K562 (cell line): Measurements from ENCODE around the gene LRRC43. TPM values are rescaled to one million over a fixed set of nuclear protein-coding genes. Genes with fewer than 3 reads are reported as not detected.

Experiments
- BRCA1 ChIP-seq, 2 experiments: fragments of 450-650 bp in 1 of 2; sonication (generic) in 1 of 2; formaldehyde crosslinking in 1 of 2; IDR thresholded peaks; 2 replicates each; pipeline versions ENCODE4 v1.5.0 to v1.6.1; 2017 to 2020; ENCODE audit warnings: mild to moderate bottlenecking in 1 of 2, missing genetic modification reagents in 1 of 2
- CEBPG ChIP-seq, 3 experiments: fragments of 200-800 bp in 1 of 3; sonication (Bioruptor generic) in 1 of 3; sonication (generic) in 1 of 3; formaldehyde crosslinking in 1 of 3; IDR thresholded peaks in 2 of 3; conservative IDR thresholded peaks in 1 of 3; 2 replicates each; pipeline versions ENCODE4 v1.6.1 to v1.8.0; 2016 to 2022; ENCODE audit warnings: missing compliant biosample characterization in 2 of 3, missing genetic modification characterization in 2 of 3, mild to moderate bottlenecking in 1 of 3, missing genetic modification reagents in 1 of 3
- ESRRA ChIP-seq: fragments of 450-650 bp; IDR thresholded peaks from 2 replicates; pipeline ENCODE4 v1.6.1; 2014; ENCODE audit warnings: low read depth, mild to moderate bottlenecking, moderate library complexity, borderline replicate concordance
- ESRRB ChIP-seq: fragments of 250-450 bp; sonication (Bioruptor Pico); IDR thresholded peaks from 2 replicates; pipeline ENCODE4 v1.5.0; 2020; ENCODE audit warnings: mild to moderate bottlenecking, moderate library complexity, borderline replicate concordance
- HLTF ChIP-seq: fragments of 450-650 bp; IDR thresholded peaks from 2 replicates; pipeline ENCODE4 v1.6.1; 2016
- JUND ChIP-seq, 2 experiments: IDR thresholded peaks; 2 replicates in 1 of 2; 3 replicates in 1 of 2; pipeline ENCODE4 v1.6.1; 2011; ENCODE audit warnings: borderline replicate concordance in 2 of 2, low read depth in 2 of 2, low read length in 2 of 2, improper control_type of control experiment in 1 of 2, missing biosample characterization in 1 of 2, missing genetic modification characterization in 1 of 2, missing genetic modification reagents in 1 of 2
- MAFK ChIP-seq: IDR thresholded peaks from 2 replicates; pipeline ENCODE4 v1.6.1; 2011; ENCODE audit warnings: low read length, improper control_type of control experiment
- RAD21 ChIP-seq, 2 experiments: fragments of 250-450 bp in 1 of 2; fragments of 450-650 bp in 1 of 2; sonication (Bioruptor Pico) in 1 of 2; formaldehyde crosslinking in 1 of 2; IDR thresholded peaks in 1 of 2; conservative IDR thresholded peaks in 1 of 2; 2 replicates each; pipeline versions ENCODE4 v1.4.0 to v1.8.0; 2020 to 2022; ENCODE audit warnings: mild to moderate bottlenecking in 2 of 2, moderate library complexity in 1 of 2
- polyA plus RNA-seq, 8 experiments: library from polyadenylated mRNA; depleted of rRNA in 4 of 8; stranded (reverse) in 5 of 8; unstranded in 3 of 8; fragments of >200 nt; fragmentation: Nextera tagmentation in 2 of 8; fragmentation: Illumina TruSeq in 1 of 8; extraction: Ambion mirVana in 2 of 8; extraction: Trizol in 1 of 8; gene quantifications; 2 replicates each; pipeline versions ENCODE4 v1.2.1 to v1.2.3, GENCODE V29; 2011 to 2014; ENCODE audit warnings: inconsistent platforms in 1 of 8, missing spikeins in 1 of 8
- total RNA-seq, 7 experiments: library from RNA; depleted of rRNA in 6 of 7; stranded (reverse); fragments of >200 nt in 6 of 7; fragmentation: Illumina TruSeq in 2 of 7; extraction: Trizol in 2 of 7; gene quantifications; 2 replicates each; pipeline versions ENCODE4 v1.2.1 to v1.2.3, GENCODE V29; 2011 to 2021; ENCODE audit warnings: low replicate concordance in 1 of 7
- TF ChIP-seq, protein P1 (sequence below): fragments of 200-800 bp; sonication (Bioruptor generic); IDR thresholded peaks from 2 replicates; pipeline ENCODE4 v1.6.1; 2017; ENCODE audit warnings: missing genetic modification characterization, missing compliant biosample characterization
- TF ChIP-seq, protein P2 (sequence below): sonication (generic); formaldehyde crosslinking; IDR thresholded peaks from 2 replicates; pipeline ENCODE4 v1.4.0; 2020; ENCODE audit warnings: mild to moderate bottlenecking, missing genetic modification reagents
- TF ChIP-seq, protein P3 (sequence below): fragments of 450-650 bp; IDR thresholded peaks from 2 replicates; pipeline ENCODE4 v1.6.1; 2016; ENCODE audit warnings: borderline replicate concordance
- TF ChIP-seq, protein P4 (sequence below): sonication (generic); formaldehyde crosslinking; IDR thresholded peaks from 2 replicates; pipeline ENCODE4 v1.8.0; 2023; ENCODE audit warnings: mild to moderate bottlenecking, missing genetic modification reagents

LRRC43 gene
- total and polyA plus RNA-seq, 9 of the 15 experiments (the other 6 are each of a cell fraction or from before 2014, with no cell fraction given) = 0.19 TPM; not detected in 8

DNA sequence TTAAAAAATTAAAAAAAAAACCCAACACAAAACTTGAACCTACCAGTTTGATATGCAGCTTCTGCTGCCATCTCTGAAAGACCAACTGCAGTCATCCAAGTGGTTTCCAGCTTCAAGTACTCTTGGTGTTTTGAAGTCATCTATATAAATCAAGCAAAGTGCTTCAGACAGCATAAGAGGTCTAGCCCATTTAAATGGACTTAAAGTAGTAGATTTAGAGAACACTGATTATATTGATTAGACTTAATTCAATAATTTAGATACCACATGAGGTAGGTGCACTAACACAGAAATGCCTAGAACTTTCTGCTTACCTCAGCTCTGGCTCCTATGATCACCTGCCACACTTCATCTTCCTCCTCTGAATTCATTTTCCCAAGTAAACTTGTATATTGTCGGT is 33.5 kb downstream of the LRRC43 start (continued):
- TF ChIP-seq RAD21 (CRISPR knock-in tag; conservative IDR thresholded peaks at IDR 0.05 in 1 of 2, IDR thresholded peaks at IDR 0.05 in 1 of 2) = no peak
- TF ChIP-seq, protein P1, sequence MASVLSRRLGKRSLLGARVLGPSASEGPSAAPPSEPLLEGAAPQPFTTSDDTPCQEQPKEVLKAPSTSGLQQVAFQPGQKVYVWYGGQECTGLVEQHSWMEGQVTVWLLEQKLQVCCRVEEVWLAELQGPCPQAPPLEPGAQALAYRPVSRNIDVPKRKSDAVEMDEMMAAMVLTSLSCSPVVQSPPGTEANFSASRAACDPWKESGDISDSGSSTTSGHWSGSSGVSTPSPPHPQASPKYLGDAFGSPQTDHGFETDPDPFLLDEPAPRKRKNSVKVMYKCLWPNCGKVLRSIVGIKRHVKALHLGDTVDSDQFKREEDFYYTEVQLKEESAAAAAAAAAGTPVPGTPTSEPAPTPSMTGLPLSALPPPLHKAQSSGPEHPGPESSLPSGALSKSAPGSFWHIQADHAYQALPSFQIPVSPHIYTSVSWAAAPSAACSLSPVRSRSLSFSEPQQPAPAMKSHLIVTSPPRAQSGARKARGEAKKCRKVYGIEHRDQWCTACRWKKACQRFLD (CRISPR knock-in tag) = no peak
- TF ChIP-seq MAFK = no peak
- TF ChIP-seq, protein P2, sequence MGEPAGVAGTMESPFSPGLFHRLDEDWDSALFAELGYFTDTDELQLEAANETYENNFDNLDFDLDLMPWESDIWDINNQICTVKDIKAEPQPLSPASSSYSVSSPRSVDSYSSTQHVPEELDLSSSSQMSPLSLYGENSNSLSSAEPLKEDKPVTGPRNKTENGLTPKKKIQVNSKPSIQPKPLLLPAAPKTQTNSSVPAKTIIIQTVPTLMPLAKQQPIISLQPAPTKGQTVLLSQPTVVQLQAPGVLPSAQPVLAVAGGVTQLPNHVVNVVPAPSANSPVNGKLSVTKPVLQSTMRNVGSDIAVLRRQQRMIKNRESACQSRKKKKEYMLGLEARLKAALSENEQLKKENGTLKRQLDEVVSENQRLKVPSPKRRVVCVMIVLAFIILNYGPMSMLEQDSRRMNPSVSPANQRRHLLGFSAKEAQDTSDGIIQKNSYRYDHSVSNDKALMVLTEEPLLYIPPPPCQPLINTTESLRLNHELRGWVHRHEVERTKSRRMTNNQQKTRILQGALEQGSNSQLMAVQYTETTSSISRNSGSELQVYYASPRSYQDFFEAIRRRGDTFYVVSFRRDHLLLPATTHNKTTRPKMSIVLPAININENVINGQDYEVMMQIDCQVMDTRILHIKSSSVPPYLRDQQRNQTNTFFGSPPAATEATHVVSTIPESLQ (CRISPR knock-in tag) = no peak
- TF ChIP-seq ESRRB (CRISPR knock-in tag) = no peak
- TF ChIP-seq JUND (IDR thresholded peaks at IDR 0.05; ENCODE audit: borderline replicate concordance, low read depth, low read length) = no peak
- no peak for TF ChIP-seq JUND (tag; IDR thresholded peaks at IDR 0.05; ENCODE audit: borderline replicate concordance, low read depth, low read length)
- TF ChIP-seq, protein P3, sequence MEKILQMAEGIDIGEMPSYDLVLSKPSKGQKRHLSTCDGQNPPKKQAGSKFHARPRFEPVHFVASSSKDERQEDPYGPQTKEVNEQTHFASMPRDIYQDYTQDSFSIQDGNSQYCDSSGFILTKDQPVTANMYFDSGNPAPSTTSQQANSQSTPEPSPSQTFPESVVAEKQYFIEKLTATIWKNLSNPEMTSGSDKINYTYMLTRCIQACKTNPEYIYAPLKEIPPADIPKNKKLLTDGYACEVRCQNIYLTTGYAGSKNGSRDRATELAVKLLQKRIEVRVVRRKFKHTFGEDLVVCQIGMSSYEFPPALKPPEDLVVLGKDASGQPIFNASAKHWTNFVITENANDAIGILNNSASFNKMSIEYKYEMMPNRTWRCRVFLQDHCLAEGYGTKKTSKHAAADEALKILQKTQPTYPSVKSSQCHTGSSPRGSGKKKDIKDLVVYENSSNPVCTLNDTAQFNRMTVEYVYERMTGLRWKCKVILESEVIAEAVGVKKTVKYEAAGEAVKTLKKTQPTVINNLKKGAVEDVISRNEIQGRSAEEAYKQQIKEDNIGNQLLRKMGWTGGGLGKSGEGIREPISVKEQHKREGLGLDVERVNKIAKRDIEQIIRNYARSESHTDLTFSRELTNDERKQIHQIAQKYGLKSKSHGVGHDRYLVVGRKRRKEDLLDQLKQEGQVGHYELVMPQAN = no peak
- no peak for TF ChIP-seq CEBPG (CRISPR knock-in tag; IDR thresholded peaks at IDR 0.05)
- no peak for TF ChIP-seq CEBPG (tag; conservative IDR thresholded peaks at IDR 0.05 in 1 of 2, IDR thresholded peaks at IDR 0.05 in 1 of 2)
- no peak for TF ChIP-seq HLTF
- no peak for TF ChIP-seq BRCA1 (IDR thresholded peaks at IDR 0.05)
- no peak for TF ChIP-seq BRCA1 (CRISPR knock-in tag; IDR thresholded peaks at IDR 0.05)
- no peak for TF ChIP-seq ESRRA
- TF ChIP-seq, protein P4, sequence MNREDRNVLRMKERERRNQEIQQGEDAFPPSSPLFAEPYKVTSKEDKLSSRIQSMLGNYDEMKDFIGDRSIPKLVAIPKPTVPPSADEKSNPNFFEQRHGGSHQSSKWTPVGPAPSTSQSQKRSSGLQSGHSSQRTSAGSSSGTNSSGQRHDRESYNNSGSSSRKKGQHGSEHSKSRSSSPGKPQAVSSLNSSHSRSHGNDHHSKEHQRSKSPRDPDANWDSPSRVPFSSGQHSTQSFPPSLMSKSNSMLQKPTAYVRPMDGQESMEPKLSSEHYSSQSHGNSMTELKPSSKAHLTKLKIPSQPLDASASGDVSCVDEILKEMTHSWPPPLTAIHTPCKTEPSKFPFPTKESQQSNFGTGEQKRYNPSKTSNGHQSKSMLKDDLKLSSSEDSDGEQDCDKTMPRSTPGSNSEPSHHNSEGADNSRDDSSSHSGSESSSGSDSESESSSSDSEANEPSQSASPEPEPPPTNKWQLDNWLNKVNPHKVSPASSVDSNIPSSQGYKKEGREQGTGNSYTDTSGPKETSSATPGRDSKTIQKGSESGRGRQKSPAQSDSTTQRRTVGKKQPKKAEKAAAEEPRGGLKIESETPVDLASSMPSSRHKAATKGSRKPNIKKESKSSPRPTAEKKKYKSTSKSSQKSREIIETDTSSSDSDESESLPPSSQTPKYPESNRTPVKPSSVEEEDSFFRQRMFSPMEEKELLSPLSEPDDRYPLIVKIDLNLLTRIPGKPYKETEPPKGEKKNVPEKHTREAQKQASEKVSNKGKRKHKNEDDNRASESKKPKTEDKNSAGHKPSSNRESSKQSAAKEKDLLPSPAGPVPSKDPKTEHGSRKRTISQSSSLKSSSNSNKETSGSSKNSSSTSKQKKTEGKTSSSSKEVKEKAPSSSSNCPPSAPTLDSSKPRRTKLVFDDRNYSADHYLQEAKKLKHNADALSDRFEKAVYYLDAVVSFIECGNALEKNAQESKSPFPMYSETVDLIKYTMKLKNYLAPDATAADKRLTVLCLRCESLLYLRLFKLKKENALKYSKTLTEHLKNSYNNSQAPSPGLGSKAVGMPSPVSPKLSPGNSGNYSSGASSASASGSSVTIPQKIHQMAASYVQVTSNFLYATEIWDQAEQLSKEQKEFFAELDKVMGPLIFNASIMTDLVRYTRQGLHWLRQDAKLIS (CRISPR knock-in tag) = no peak
